HG02870 (cell line): ENCODE data around the gene RBKS.
"Not testable (repeated sequence)": the region's sequence is repeated elsewhere in the genome, so short reads cannot be mapped to it uniquely, and the experiment has no call there.

Experiments used
- ATAC-seq: cut with Tn5 transposase; IDR thresholded peaks from one replicate; pipeline ENCODE4 v1.9.1; 2021; ENCODE audit warnings: mild to moderate bottlenecking, moderate library complexity; ENCODE audit not compliant: unreplicated experiment

Gene RBKS

GRCh38 chr2:27875089-27875881 is 14.9 kb downstream of the RBKS start:
- ATAC-seq: no peak

DNA sequence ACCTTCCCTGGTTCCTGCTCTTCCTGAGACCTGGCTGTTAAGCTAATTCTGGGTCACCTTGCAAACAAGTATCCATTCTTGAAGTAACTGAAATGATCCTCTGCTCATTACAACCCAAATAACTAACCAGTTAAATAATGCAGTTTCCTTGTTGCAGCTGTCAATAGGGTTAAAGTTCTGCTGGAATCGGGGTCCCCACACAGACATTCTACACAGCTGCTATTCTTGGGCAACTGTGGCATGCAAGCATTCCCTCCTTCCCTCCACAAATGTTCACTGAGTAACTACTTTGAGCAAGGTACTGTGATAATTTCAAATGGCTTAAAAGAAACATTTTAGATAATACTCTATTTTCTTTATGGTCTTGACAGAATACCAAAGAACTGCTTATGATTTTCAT is 17.1 kb downstream of the RBKS start:
- ATAC-seq: no peak

DNA sequence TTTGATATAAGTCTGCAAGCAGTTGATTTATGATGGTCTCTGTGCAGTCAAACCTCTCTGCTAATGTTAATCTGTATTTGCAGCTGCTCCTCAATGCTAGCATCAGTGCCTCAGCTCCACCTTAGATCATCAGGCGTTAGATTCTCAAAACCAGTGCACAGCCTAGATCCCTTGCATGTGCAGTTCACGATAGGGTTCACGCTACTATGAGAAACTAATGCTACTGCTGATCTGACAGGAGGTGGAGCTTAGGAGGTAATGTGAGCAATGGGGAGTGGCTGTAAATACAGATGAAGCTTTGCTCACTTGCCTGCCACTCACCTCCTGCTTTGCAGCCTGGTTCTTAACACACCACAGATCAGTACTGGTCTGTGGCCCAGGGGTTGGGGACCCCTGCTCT is 18.4 kb downstream of the RBKS start:
- no peak for ATAC-seq

DNA sequence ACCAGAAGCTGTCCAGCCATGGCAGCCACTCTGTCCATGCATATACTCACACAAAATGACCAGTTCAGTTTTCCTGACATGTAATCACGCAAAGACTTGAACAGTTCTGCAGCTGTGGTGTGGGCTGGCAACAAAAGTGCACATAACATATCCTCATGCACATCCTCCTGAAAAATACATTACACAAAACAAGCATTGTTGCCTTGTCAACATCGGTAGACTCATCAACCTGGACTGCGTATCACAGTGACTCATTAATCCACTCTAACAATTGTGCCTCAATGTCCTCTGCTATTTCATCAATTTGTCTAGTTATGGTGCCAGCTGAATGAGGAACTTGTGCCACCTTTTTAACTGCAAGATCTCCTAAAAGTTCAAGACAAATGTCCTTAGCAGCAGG is 19.5 kb downstream of the RBKS start:
- no peak for ATAC-seq

DNA sequence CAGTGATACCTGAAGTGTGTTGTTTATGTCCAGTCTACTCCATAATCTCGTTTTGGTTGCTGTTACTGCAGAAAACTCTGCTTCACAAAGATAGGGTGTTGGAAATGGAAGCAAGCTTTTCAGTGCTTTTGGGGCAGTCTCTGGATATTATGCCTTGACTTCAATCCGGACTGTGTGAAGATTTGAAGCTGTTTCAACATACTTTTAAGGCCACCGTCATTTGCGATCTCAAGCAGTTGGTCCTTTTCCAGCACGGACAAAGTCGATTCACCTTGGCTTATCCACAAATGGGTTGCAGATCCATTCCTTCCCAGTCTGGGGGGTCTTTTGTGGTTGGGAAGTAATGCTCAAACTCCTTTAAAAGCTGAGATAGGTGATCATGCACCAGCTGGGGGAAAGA is 20.4 kb downstream of the RBKS start:
- ATAC-seq: no peak

DNA sequence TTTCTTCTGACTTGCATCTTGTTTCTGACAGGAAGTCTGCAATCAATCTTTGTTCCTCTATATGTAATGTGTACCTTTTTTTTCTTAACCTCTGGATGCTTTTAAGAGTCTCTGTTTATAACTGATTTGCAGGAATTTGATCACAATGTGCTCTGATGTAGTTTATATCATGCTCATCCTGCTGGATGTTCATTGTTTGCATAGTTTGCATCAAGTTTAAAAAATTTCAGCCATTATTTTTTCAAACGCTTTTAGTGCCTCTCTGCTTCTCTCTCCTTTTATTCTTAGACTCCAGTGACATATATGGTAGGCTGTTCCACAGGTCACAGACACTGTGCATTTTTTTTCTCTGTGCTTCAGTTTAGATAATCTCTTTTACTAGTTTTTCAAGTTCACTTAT is 23.9 kb downstream of the RBKS start:
- no peak for ATAC-seq

DNA sequence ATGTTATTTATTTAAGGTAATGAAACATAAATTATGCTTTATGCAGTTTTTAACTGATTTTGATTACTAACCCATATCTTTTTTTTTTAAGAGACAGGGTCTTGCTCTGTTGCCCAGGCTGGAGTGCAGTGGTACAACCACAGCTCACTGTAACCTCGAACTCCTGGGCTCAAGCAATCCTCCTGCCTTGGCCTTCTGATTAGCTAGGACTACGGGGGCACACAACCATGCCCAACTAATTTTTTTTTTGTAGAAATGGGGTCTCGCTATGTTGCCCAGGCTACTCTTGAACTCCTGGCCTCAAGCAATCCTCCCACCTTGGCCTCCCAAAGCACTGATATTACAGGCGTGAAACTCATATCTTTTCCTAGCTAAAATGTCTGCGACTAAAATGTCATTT is 26.2 kb downstream of the RBKS start:
- ATAC-seq: not testable (repeated sequence)

GRCh38 chr2:27863146-27863545 is 27.0 kb downstream of the RBKS start:
- ATAC-seq: no peak

- no peak for ATAC-seq
These were observed 30.1 kb downstream of the RBKS start for GRCh38 chr2:27860111-27860510.

- ATAC-seq: no peak
These were observed 32.6 kb downstream of the RBKS start for GRCh38 chr2:27857417-27858172.

GRCh38 chr2:27856956-27857355 is 33.2 kb downstream of the RBKS start:
- no peak for ATAC-seq

GRCh38 chr2:27856386-27856785 is 33.8 kb downstream of the RBKS start:
- ATAC-seq: no peak

GRCh38 chr2:27855476-27855875 is 34.7 kb downstream of the RBKS start:
- no peak for ATAC-seq

GRCh38 chr2:27854229-27854862 is 35.8 kb downstream of the RBKS start:
- no peak for ATAC-seq

GRCh38 chr2:27852691-27853090 is 37.5 kb downstream of the RBKS start:
- ATAC-seq: no peak

GRCh38 chr2:27849558-27850205 is 40.5 kb downstream of the RBKS start:
- ATAC-seq: no peak

DNA sequence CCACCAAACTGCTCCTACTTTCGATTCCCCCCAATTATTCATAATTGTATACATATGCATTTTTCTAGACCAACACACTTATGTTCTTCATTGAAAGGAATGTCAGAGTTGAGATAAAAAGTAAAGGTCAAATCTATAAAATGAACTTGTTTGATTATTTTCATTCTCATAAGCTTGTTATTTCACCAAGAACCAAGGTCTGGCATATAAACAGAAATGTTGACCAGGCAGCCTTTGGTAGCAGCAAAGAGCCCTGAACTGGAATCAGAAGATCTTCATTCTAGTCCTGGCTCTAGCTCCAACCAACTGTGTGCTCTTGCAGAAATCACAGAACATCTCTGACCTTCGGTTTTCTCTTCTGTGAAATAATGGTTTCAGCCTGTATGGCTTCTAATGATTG is 42.9 kb downstream of the RBKS start:
- no peak for ATAC-seq

DNA sequence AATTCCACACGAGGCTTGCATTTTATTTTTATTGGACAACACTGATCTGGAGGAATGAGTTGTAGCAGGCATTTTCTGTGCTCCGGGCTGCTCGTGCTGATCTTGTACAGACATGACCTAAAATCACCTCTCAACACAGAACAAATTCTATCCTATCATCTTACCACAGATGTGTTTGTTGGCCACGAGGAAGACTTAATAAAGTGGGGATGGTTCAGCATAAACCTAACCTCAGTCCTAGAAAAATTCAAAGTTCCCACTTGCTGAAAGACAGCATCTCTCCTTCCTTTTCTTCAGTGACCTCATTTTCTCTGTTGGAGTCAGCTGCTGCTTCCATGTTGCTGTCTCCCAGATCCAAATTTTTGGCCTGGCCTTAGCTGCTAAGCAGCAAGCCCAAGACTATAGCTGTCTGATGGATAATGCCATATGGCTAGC is 45.3 kb downstream of the RBKS start:
- no peak for ATAC-seq

DNA sequence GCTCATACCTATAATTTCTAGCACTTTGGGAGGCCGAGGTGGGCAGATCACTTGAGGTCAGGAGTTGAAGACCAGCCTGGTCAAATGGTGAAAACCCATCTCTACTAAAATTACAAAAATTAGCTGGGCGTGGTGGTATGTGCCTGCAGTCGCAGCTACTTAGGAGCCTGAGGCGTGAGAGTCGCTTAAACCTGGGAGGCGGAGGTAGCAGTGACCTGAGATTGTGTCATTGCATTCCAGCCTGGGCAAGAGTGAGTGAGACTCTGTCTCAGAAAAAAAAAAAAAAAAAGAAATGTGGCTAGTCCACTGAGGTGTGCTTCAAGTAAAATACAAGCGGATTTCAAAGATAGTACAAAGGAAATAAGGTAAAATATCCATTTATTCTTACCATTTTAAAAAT is 46.2 kb downstream of the RBKS start:
- ATAC-seq: no peak

GRCh38 chr2:27842894-27843293 is 47.3 kb downstream of the RBKS start:
- ATAC-seq: no peak

- no peak for ATAC-seq
These were observed 51.1 kb downstream of the RBKS start for GRCh38 chr2:27839022-27839618.
